ENCODE measurements around the gene ADAMTS2. TPM values are rescaled to one million over a fixed set of nuclear protein-coding genes. Genes with fewer than 3 reads are reported as not detected.

Gene ADAMTS2
- total RNA-seq, 1 donor from 2014 or later: 6.1 TPM

GRCh38 chr5:179132586-179133355 is 212.5 kb downstream of the ADAMTS2 start:
- DNase-seq (ENCODE audit: extremely low read depth, low read depth, low spot score): no peak

- DNase-seq (ENCODE audit: extremely low read depth, low read depth, low spot score): no peak
Measured at GRCh38 chr5:179131886-179132585, 213.2 kb downstream of the ADAMTS2 start.

- no peak for DNase-seq (ENCODE audit: extremely low read depth, low read depth, low spot score)
Measured at GRCh38 chr5:179131321-179131835, 213.9 kb downstream of the ADAMTS2 start.

- no peak for DNase-seq (ENCODE audit: extremely low read depth, low read depth, low spot score)
Measured at GRCh38 chr5:179130101-179130681, 215.1 kb downstream of the ADAMTS2 start.

GRCh38 chr5:179129607-179130071 is 215.6 kb downstream of the ADAMTS2 start:
- no peak for DNase-seq (ENCODE audit: extremely low read depth, low read depth, low spot score)

- DNase-seq (ENCODE audit: extremely low read depth, low read depth, low spot score): no peak
Measured at GRCh38 chr5:179128976-179129375, 216.3 kb downstream of the ADAMTS2 start.

GRCh38 chr5:179128041-179128365 is 217.3 kb downstream of the ADAMTS2 start:
- no peak for DNase-seq (ENCODE audit: extremely low read depth, low read depth, low spot score)

- DNase-seq (ENCODE audit: extremely low read depth, low read depth, low spot score): no peak
Measured at GRCh38 chr5:179127136-179128040, 217.9 kb downstream of the ADAMTS2 start.

- no peak for DNase-seq (ENCODE audit: extremely low read depth, low read depth, low spot score)
Measured at GRCh38 chr5:179126506-179126991, 218.7 kb downstream of the ADAMTS2 start.

GRCh38 chr5:179125789-179126505 is 219.3 kb downstream of the ADAMTS2 start:
- DNase-seq (ENCODE audit: extremely low read depth, low read depth, low spot score): no peak

GRCh38 chr5:179124853-179125788 is 220.1 kb downstream of the ADAMTS2 start:
- DNase-seq (ENCODE audit: extremely low read depth, low read depth, low spot score): no peak

- DNase-seq (ENCODE audit: extremely low read depth, low read depth, low spot score): no peak
Measured at GRCh38 chr5:179124273-179124852, 220.9 kb downstream of the ADAMTS2 start.

- no peak for DNase-seq (ENCODE audit: extremely low read depth, low read depth, low spot score)
Measured at GRCh38 chr5:179123491-179124272, 221.6 kb downstream of the ADAMTS2 start.

- no peak for DNase-seq (ENCODE audit: extremely low read depth, low read depth, low spot score)
Measured at GRCh38 chr5:179123109-179123426, 222.2 kb downstream of the ADAMTS2 start.

GRCh38 chr5:179122411-179123108 is 222.7 kb downstream of the ADAMTS2 start:
- no peak for DNase-seq (ENCODE audit: extremely low read depth, low read depth, low spot score)

- DNase-seq (ENCODE audit: extremely low read depth, low read depth, low spot score): no peak
Measured at GRCh38 chr5:179121667-179122111, 223.6 kb downstream of the ADAMTS2 start.
